Medulla oblongata (tissue), 1 donor: ENCODE results near the gene PIK3R5.

ENCODE experiments used
- DNase-seq: peaks from one replicate; pipeline ENCODE4 v3.0.0-alpha.2; 2015; ENCODE audit errors: extremely low spot score

Gene PIK3R5

GRCh38 chr17:8832711-8833352 lies 132.7 kb downstream of the PIK3R5 start:
- no peak for DNase-seq

- no peak for DNase-seq
These were observed 134.2 kb downstream of the PIK3R5 start for GRCh38 chr17:8831234-8831849.

GRCh38 chr17:8830141-8830540 lies 135.4 kb downstream of the PIK3R5 start:
- no peak for DNase-seq

GRCh38 chr17:8829036-8829941 lies 136.2 kb downstream of the PIK3R5 start:
- no peak for DNase-seq
